Esophagus squamous epithelium (tissue), 5 donors: ENCODE data around the gene DIRAS1. TPM values are rescaled to one million over a fixed set of nuclear protein-coding genes. Genes with fewer than 3 reads are reported as not detected.

Experiments
- DNase-seq: peaks from one replicate; lab custom pipeline; 2025; lab: John Stamatoyannopoulos, UW
- H3K27ac ChIP-seq, 4 donors: fragments of 200-600 bp; sonication (generic); one replicate each; pipeline ENCODE4 v1.5.1; 2016 to 2019; ENCODE audit warnings: mild to moderate bottlenecking in 1 of 4
- H3K27me3 ChIP-seq, 4 donors: fragments of 200-600 bp; sonication (generic); 1 replicate in 3 of 4; 2 replicates in 1 of 4; pipeline versions ENCODE4 v1.5.1 to v1.6.0; 2017 to 2021; ENCODE audit warnings: antibody characterized with exemption in 1 of 4
- H3K36me3 ChIP-seq, 3 donors: fragments of 200-600 bp; sonication (generic); one replicate each; pipeline ENCODE4 v1.5.1; 2016 to 2019
- H3K4me1 ChIP-seq, 3 donors: fragments of 200-600 bp; sonication (generic); one replicate each; pipeline ENCODE4 v1.5.1; 2017 to 2019
- H3K4me3 ChIP-seq, 4 donors: fragments of 200-600 bp; sonication (generic); 1 replicate in 3 of 4; 2 replicates in 1 of 4; pipeline ENCODE4 v1.5.1; 2016 to 2019; ENCODE audit warnings: mild to moderate bottlenecking in 2 of 4, moderate library complexity in 1 of 4
- H3K9me3 ChIP-seq, 3 donors: fragments of 200-600 bp; sonication (generic); one replicate each; pipeline ENCODE4 v1.5.1; 2016 to 2019
- CTCF ChIP-seq, 6 experiments: fragments of 450-650 bp in 4 of 6; fragments of 200-600 bp in 2 of 6; sonication (generic) in 2 of 6; IDR thresholded peaks; one replicate each; pipeline ENCODE4 v1.5.1; 2016 to 2019; ENCODE audit warnings: antibody characterized with exemption in 6 of 6, mild to moderate bottlenecking in 4 of 6, moderate library complexity in 4 of 6
- POLR2A ChIP-seq, 4 donors: fragments of 450-650 bp; IDR thresholded peaks; one replicate each; pipeline ENCODE4 v1.6.1; 2017; ENCODE audit warnings: antibody characterized with exemption in 4 of 4, mild to moderate bottlenecking in 4 of 4, moderate library complexity in 3 of 4
- WGBS, 2 donors: methylation state at CpG; one replicate each; pipeline ENCODE4 v1.1.5; 2018; 5-methylcytosine and 5-hydroxymethylcytosine counted together
- intact Hi-C: fragments of 100-400 bp; cut with DNase I; formaldehyde crosslinking; loops from one replicate; pipeline ENCODE4 v1.15.0; 2022
- total RNA-seq, 4 donors: library from RNA; depleted of rRNA; stranded (reverse); fragments of >200 nt; gene quantifications; one replicate each; pipeline ENCODE4 v1.1.0, GENCODE V29; 2016
- donor health status: DM: yes; HTN: yes; CAD: no.

Gene DIRAS1
- total RNA-seq, 4 donors from 2014 or later = 0.61 to 2.2 (median 1.4) TPM

GRCh38 chr19:2721570-2722540 is 683 bp upstream of the DIRAS1 start:
- H3K27me3 ChIP-seq = peaks cover 0 to 89% (median 8%) of the 10 kb centered on the region in 4 donors
- 27 to 31% methylated on average over 10 to 21 of the region's 39 CpGs for WGBS, 2 donors
- TF ChIP-seq POLR2A (IDR thresholded peaks at IDR 0.05) (no peak), CTCF (IDR thresholded peaks at IDR 0.05) (no peak)
- peak overlapping the region in 3 of 4 donors; percentile 55 to 65 (median 60) for H3K27ac ChIP-seq
- intact Hi-C loops = no loop called here
- no peak for DNase-seq
- no peaks in the 10 kb centered on the region for H3K36me3 ChIP-seq
- H3K9me3 ChIP-seq = no peaks in the 10 kb centered on the region
- peak overlapping the region in 3 of 4 donors; percentile 34 to 65 (median 54) for H3K4me3 ChIP-seq
- peaks cover 23 to 43% (median 28%) of the 10 kb centered on the region in 3 donors for H3K4me1 ChIP-seq

GRCh38 chr19:2719920-2720776 is 1.0 kb downstream of the DIRAS1 start:
- peaks cover 0 to 71% (median 8%) of the 10 kb centered on the region in 4 donors for H3K27me3 ChIP-seq
- peak overlapping the region in 2 of 4 donors; percentile 34 to 42 for H3K27ac ChIP-seq
- peaks cover 21 to 39% (median 25%) of the 10 kb centered on the region in 3 donors for H3K4me1 ChIP-seq
- no peak for DNase-seq
- 0 to 4% methylated on average over 4 of the region's 37 CpGs for WGBS, 2 donors
- intact Hi-C loops = no loop called here
- H3K4me3 ChIP-seq = peak overlapping the region; percentile 25 to 65 (median 48)
- H3K36me3 ChIP-seq = no peaks in the 10 kb centered on the region
- H3K9me3 ChIP-seq = peaks cover 0 to 12% (median 3%) of the 10 kb centered on the region in 3 donors
- no peak for TF ChIP-seq POLR2A (IDR thresholded peaks at IDR 0.05)
- no peak for TF ChIP-seq CTCF (IDR thresholded peaks at IDR 0.05)

- DNase-seq = no peak
- peaks cover 21 to 39% (median 25%) of the 10 kb centered on the region in 3 donors for H3K4me1 ChIP-seq
- H3K36me3 ChIP-seq = no peaks in the 10 kb centered on the region
- peaks cover 0 to 71% (median 8%) of the 10 kb centered on the region in 4 donors for H3K27me3 ChIP-seq
- no peak for TF ChIP-seq POLR2A (IDR thresholded peaks at IDR 0.05)
- H3K9me3 ChIP-seq = peaks cover 0 to 19% (median 5%) of the 10 kb centered on the region in 3 donors
- H3K27ac ChIP-seq = peak overlapping the region in 1 of 4 donors; percentile 9
- intact Hi-C loops = no loop called here
- no peak overlapping the region for H3K4me3 ChIP-seq
- WGBS, 2 donors = 60% methylated on average over 3 of the region's 7 CpGs; no CpG with 5 or more reads in 1 of the 2 donors
Measured at GRCh38 chr19:2719232-2719735, 1.9 kb downstream of the DIRAS1 start.

GRCh38 chr19:2717638-2718541 is 3.3 kb downstream of the DIRAS1 start:
- intact Hi-C loops = no loop called here
- Histone ChIP-seq H3K9me3 (peaks cover 0 to 19% (median 5%) of the 10 kb centered on the region in 3 donors), H3K4me1 (peaks cover 13 to 31% (median 21%) of the 10 kb centered on the region in 3 donors), H3K27ac (no peak overlapping the region), H3K27me3 (peaks cover 0 to 57% (median 8%) of the 10 kb centered on the region in 4 donors), H3K36me3 (no peaks in the 10 kb centered on the region), H3K4me3 (no peak overlapping the region)
- DNase-seq = no peak
- TF ChIP-seq CTCF (IDR thresholded peaks at IDR 0.05) = no peak
- no peak for TF ChIP-seq POLR2A (IDR thresholded peaks at IDR 0.05)
- WGBS, 2 donors = 91% methylated on average over 9 to 15 of the region's 52 CpGs
